K562 (cell line): ENCODE results near the gene MDM1. TPM values are rescaled to one million over a fixed set of nuclear protein-coding genes. Genes with fewer than 3 reads are reported as not detected.

Experiments used
- ATAC-seq: fragments of 200-7000 bp; cut with Tn5 transposase; 3 replicates; pipeline ENCODE4 v1.9.1; 2020; ENCODE audit warnings: moderate library complexity
- BruUV-seq: library from RNA; stranded (reverse); fragments of 400-500 nt; replicated peaks from 2 replicates; lab custom pipeline; 2021; lab: Mats Ljungman, UMichigan
- CTCF ChIA-PET: fragments of 300-600 bp; formaldehyde crosslinking; extraction: SDS; loops from one replicate; lab custom pipeline; 2021; ENCODE audit warnings: low intra/inter-chr PET ratio; lab: Yijun Ruan, JAX
- POLR2A ChIA-PET: fragments of 300-600, 350-650 bp; sonication (Branson Sonifier 250); formaldehyde crosslinking; extraction: SDS; loops from one replicate; lab custom pipeline; 2021; ENCODE audit warnings: antibody characterized with exemption, inconsistent platforms; lab: Yijun Ruan, JAX
- DNase-seq, 4 experiments: peaks; one replicate each; pipeline versions ENCODE4 v3.0.0 to v3.0.0-alpha.2; 2011 to 2018; ENCODE audit warnings: low spot score in 3 of 4, mixed read lengths in 3 of 4; ENCODE audit errors: extremely low read depth in 1 of 4
- FAIRE-seq: peaks from 2 replicates; lab custom pipeline; 2011; peaks lifted over from hg19 to GRCh38; lab: Jason Lieb, UNC
- H2AFZ ChIP-seq: 2 replicates; pipeline ENCODE4 v1.6.0; 2011; ENCODE audit warnings: low read depth, low read length, control low read depth, inconsistent platforms
- H3K27ac ChIP-seq: fragments of 200-600 bp; 3 replicates; pipeline ENCODE4 v1.8.0; 2011; ENCODE audit warnings: low read depth, mild to moderate bottlenecking, control low read depth, inconsistent platforms, low read length, moderate library complexity, mixed read lengths; ENCODE audit errors: extremely low read depth
- H3K27me3 ChIP-seq, 2 experiments: fragments of 300-600 bp in 1 of 2; 2 replicates in 1 of 2; 3 replicates in 1 of 2; pipeline versions ENCODE4 v1.6.0 to v1.8.0; 2011; ENCODE audit warnings: inconsistent platforms in 2 of 2, low read length in 2 of 2, mild to moderate bottlenecking in 1 of 2, mixed read lengths in 1 of 2, moderate library complexity in 1 of 2; ENCODE audit not compliant: control insufficient read depth in 2 of 2, insufficient read depth in 2 of 2
- H3K36me3 ChIP-seq: fragments of 300-600 bp; 3 replicates; pipeline ENCODE4 v1.8.0; 2011; ENCODE audit warnings: mild to moderate bottlenecking, low read length, inconsistent platforms; ENCODE audit not compliant: control insufficient read depth, insufficient read depth
- H3K4me1 ChIP-seq, 2 experiments: fragments of 200-600 bp in 1 of 2; replicated peaks in 1 of 2; 2 replicates in 1 of 2; 3 replicates in 1 of 2; pipeline versions ENCODE4 v1.5.1 to v1.8.0; 2011; ENCODE audit warnings: inconsistent platforms in 2 of 2, low read length in 2 of 2, mild to moderate bottlenecking in 1 of 2, mixed read lengths in 1 of 2, moderate library complexity in 1 of 2; ENCODE audit not compliant: control insufficient read depth in 2 of 2, insufficient read depth in 2 of 2
- H3K4me2 ChIP-seq: 2 replicates; pipeline ENCODE4 v1.6.1; 2011; ENCODE audit warnings: low read length, control low read depth, inconsistent platforms, mixed read lengths; ENCODE audit not compliant: insufficient read depth
- H3K4me3 ChIP-seq: fragments of 200-600 bp; sonication (generic), shearing (Covaris generic); 2 replicates; pipeline ENCODE4 v1.5.1; 2016; ENCODE audit warnings: control low read depth, inconsistent platforms
- H3K79me2 ChIP-seq: fragments of 200-600 bp; 3 replicates; pipeline ENCODE4 v1.8.0; 2011; ENCODE audit warnings: low read length, inconsistent platforms; ENCODE audit not compliant: control insufficient read depth, insufficient read depth
- H3K9ac ChIP-seq, 2 experiments: 2 replicates each; pipeline versions ENCODE4 v1.6.0 to v1.6.1; 2011; ENCODE audit warnings: low read depth in 2 of 2, low read length in 2 of 2, control low read depth in 1 of 2, inconsistent platforms in 1 of 2, mild to moderate bottlenecking in 1 of 2, mixed read lengths in 1 of 2; ENCODE audit not compliant: insufficient read depth in 1 of 2
- H3K9me1 ChIP-seq: one replicate; pipeline ENCODE4 v1.6.0; 2011; ENCODE audit warnings: inconsistent platforms, mild to moderate bottlenecking, low read length, moderate library complexity; ENCODE audit not compliant: control insufficient read depth, insufficient read depth
- H3K9me3 ChIP-seq: replicated peaks from 2 replicates; pipeline ENCODE4 v1.5.1; 2011; ENCODE audit warnings: low read depth, low read length, inconsistent platforms; ENCODE audit not compliant: control insufficient read depth, insufficient read depth
- H4K20me1 ChIP-seq: replicated peaks from 2 replicates; pipeline ENCODE4 v1.6.1; 2011; ENCODE audit warnings: low read length, inconsistent platforms, mixed read lengths; ENCODE audit not compliant: control insufficient read depth, insufficient read depth
- BMI1 ChIP-seq: fragments of 150-350 bp; IDR thresholded peaks from 2 replicates; pipeline ENCODE4 v1.6.1; 2014; ENCODE audit warnings: low read length
- FOXA1 ChIP-seq: fragments of 450-650 bp; IDR thresholded peaks from 2 replicates; pipeline ENCODE4 v1.6.1; 2016; ENCODE audit warnings: mild to moderate bottlenecking, borderline replicate concordance
- HDAC3 ChIP-seq: fragments of 450-650 bp; IDR thresholded peaks from 2 replicates; pipeline ENCODE4 v1.6.1; 2018; ENCODE audit warnings: borderline replicate concordance, mild to moderate bottlenecking, moderate library complexity; ENCODE audit not compliant: partially characterized antibody
- MCM3 ChIP-seq: fragments of 450-650 bp; IDR thresholded peaks from 2 replicates; pipeline ENCODE4 v1.6.1; 2016
- MTA3 ChIP-seq: fragments of 450-650 bp; formaldehyde crosslinking; IDR thresholded peaks from 2 replicates; pipeline ENCODE4 v1.6.1; 2017; ENCODE audit warnings: mild to moderate bottlenecking, borderline replicate concordance
- MYNN ChIP-seq, 2 experiments: sonication (generic); formaldehyde crosslinking in 1 of 2; IDR thresholded peaks; 2 replicates each; pipeline versions ENCODE4 v1.5.0 to v1.6.1; 2016 to 2020; ENCODE audit warnings: antibody characterized with exemption in 1 of 2, missing genetic modification reagents in 1 of 2
- NFRKB ChIP-seq: fragments of 450-650 bp; IDR thresholded peaks from 2 replicates; pipeline ENCODE4 v1.6.1; 2016; ENCODE audit warnings: low read depth
- NR2F6 ChIP-seq: fragments of 450-650 bp; formaldehyde crosslinking; IDR thresholded peaks from 2 replicates; pipeline ENCODE4 v1.4.0; 2020; ENCODE audit warnings: mild to moderate bottlenecking
- NR3C1 ChIP-seq: sonication (generic); formaldehyde crosslinking; IDR thresholded peaks from 2 replicates; pipeline ENCODE4 v1.8.1; 2022; ENCODE audit warnings: missing genetic modification reagents
- SMARCE1 ChIP-seq: fragments of 450-650 bp; IDR thresholded peaks from 2 replicates; pipeline ENCODE4 v1.7.1; 2016; ENCODE audit warnings: mild to moderate bottlenecking
- THAP12 ChIP-seq: fragments of 250-450 bp; sonication (Bioruptor Pico); IDR thresholded peaks from 2 replicates; pipeline ENCODE4 v1.9.0; 2021; ENCODE audit warnings: mild to moderate bottlenecking, inconsistent platforms
- ZFP1 ChIP-seq: fragments of 450-650 bp; formaldehyde crosslinking; IDR thresholded peaks from 2 replicates; pipeline ENCODE4 v1.4.0; 2020; ENCODE audit warnings: mild to moderate bottlenecking, mixed read lengths
- ZNF707 ChIP-seq: fragments of 250-450 bp; sonication (Bioruptor Pico); conservative IDR thresholded peaks from 2 replicates; pipeline ENCODE4 v1.8.0; 2022; ENCODE audit warnings: inconsistent platforms, mild to moderate bottlenecking, moderate library complexity
- WGBS: fragments of 100-300 bp; shearing (Covaris generic); methylation state at CpG from one replicate; pipeline ENCODE4 v1.1.6; 2016; ENCODE audit warnings: low coverage, mixed read lengths; ENCODE audit not compliant: insufficient coverage; ENCODE audit errors: missing lambda C conversion rate; 5-methylcytosine and 5-hydroxymethylcytosine counted together
- in situ Hi-C: fragments of 300-500 bp; cut with MboI; formaldehyde crosslinking; loops from 4 replicates; pipeline ENCODE4 v1.15.0; 2018; ENCODE audit warnings: inconsistent platforms, mixed read lengths
- intact Hi-C: fragments of 100-400 bp; cut with micrococcal nuclease; formaldehyde crosslinking; loops from 2 replicates; pipeline ENCODE4 v1.14.2; 2022
- polyA plus RNA-seq, 8 experiments: library from polyadenylated mRNA; depleted of rRNA in 4 of 8; stranded (reverse) in 5 of 8; unstranded in 3 of 8; fragments of >200 nt; fragmentation: Nextera tagmentation in 2 of 8; fragmentation: Illumina TruSeq in 1 of 8; extraction: Ambion mirVana in 2 of 8; extraction: Trizol in 1 of 8; gene quantifications; 2 replicates each; pipeline versions ENCODE4 v1.2.1 to v1.2.3, GENCODE V29; 2011 to 2014; ENCODE audit warnings: inconsistent platforms in 1 of 8, missing spikeins in 1 of 8
- total RNA-seq, 7 experiments: library from RNA; depleted of rRNA in 6 of 7; stranded (reverse); fragments of >200 nt in 6 of 7; fragmentation: Illumina TruSeq in 2 of 7; extraction: Trizol in 2 of 7; gene quantifications; 2 replicates each; pipeline versions ENCODE4 v1.2.1 to v1.2.3, GENCODE V29; 2011 to 2021; ENCODE audit warnings: low replicate concordance in 1 of 7
- TF ChIP-seq, protein P1 (sequence below): fragments of 450-650 bp; formaldehyde crosslinking; IDR thresholded peaks from 2 replicates; pipeline ENCODE4 v1.4.0; 2020; ENCODE audit warnings: mild to moderate bottlenecking, mixed read lengths
- TF ChIP-seq, protein P2 (sequence below): sonication (generic); formaldehyde crosslinking; IDR thresholded peaks from 2 replicates; pipeline ENCODE4 v1.8.0; 2022; ENCODE audit warnings: missing genetic modification reagents, mild to moderate bottlenecking, moderate library complexity, borderline replicate concordance

MDM1 gene
- total and polyA plus RNA-seq, 9 of the 15 experiments (the other 6 are each of a cell fraction or from before 2014, with no cell fraction given) = 7.5 to 16.8 (median 13.1) TPM

DNA sequence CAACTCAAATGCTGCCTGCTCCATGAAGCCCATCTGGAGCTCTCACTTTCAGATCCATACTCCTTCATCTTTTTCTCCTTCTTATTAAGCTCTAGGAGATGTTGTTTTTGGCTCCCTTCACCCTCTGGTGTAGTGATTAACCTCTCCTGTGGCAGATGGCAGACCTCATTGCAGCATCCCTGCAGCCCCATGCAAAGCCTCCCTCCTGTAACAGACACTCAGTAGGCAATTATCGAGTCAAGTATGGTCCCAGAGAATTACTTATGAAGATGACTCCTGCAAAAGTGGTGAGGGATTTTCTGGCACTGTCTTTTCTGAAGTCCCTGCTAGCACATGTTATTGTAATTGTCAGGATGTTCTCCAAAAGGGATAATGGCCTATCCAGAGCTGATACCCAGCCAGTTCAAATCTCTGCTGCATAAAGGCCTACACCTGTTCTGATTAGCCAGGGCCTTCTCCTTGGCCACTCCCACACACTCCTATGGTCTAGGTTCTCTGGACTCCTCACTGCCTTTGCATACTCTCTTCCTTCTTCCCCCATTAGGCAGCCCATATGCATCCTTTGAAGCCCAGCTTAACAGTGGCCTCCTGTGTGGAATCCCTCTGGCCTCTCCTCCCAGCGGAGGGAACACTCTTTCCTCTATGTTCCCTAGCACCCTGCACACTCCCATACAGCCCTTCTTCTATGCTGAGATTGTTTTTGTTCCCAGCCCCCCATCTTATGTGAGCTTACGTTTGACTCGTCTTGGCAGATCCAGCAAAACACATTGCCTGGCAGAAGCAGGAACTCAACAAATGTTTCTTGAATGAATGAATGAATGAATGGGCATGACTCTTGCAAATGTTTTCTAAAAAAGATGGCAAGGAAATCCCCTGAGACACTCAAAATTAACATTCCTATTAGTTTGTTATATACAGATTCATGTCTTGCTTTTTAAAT is 43.9 kb upstream of the MDM1 start:
- intact Hi-C loops = no loop called here
- Histone ChIP-seq H3K27ac (no peak overlapping the region), H2AFZ (no peak overlapping the region), H3K4me2 (no peak overlapping the region), H3K9me1 (no peaks in the 10 kb centered on the region), H3K9ac (no peak overlapping the region), H3K9me3 (no peaks in the 10 kb centered on the region), H3K4me3 (no peak overlapping the region)
- POLR2A ChIA-PET = no interaction called here
- no TSS peak for BruUV-seq
- CTCF ChIA-PET = no interaction called here
- TF ChIP-seq NFRKB = no peak
- no peak for TF ChIP-seq NR2F6 (CRISPR knock-in tag)
- TF ChIP-seq, protein P1, sequence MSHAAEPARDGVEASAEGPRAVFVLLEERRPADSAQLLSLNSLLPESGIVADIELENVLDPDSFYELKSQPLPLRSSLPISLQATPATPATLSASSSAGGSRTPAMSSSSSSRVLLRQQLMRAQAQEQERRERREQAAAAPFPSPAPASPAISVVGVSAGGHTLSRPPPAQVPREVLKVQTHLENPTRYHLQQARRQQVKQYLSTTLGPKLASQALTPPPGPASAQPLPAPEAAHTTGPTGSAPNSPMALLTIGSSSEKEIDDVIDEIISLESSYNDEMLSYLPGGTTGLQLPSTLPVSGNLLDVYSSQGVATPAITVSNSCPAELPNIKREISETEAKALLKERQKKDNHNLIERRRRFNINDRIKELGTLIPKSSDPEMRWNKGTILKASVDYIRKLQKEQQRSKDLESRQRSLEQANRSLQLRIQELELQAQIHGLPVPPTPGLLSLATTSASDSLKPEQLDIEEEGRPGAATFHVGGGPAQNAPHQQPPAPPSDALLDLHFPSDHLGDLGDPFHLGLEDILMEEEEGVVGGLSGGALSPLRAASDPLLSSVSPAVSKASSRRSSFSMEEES (CRISPR knock-in tag) = no peak
- TF ChIP-seq FOXA1 = no peak
- no peak for TF ChIP-seq THAP12 (CRISPR knock-in tag)
- TF ChIP-seq NR3C1 (CRISPR knock-in tag) = no peak
- TF ChIP-seq ZNF707 = no peak
- TF ChIP-seq MYNN (IDR thresholded peaks at IDR 0.05) = no peak
- no peak for TF ChIP-seq MYNN (CRISPR knock-in tag; IDR thresholded peaks at IDR 0.05)
- no peak for TF ChIP-seq MCM3
- TF ChIP-seq BMI1 = no peak
- no peak for TF ChIP-seq SMARCE1
- TF ChIP-seq MTA3 = no peak
- no peak for TF ChIP-seq ZFP1 (CRISPR knock-in tag)
- TF ChIP-seq HDAC3 = no peak
- TF ChIP-seq, protein P2, sequence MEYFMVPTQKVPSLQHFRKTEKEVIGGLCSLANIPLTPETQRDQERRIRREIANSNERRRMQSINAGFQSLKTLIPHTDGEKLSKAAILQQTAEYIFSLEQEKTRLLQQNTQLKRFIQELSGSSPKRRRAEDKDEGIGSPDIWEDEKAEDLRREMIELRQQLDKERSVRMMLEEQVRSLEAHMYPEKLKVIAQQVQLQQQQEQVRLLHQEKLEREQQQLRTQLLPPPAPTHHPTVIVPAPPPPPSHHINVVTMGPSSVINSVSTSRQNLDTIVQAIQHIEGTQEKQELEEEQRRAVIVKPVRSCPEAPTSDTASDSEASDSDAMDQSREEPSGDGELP (CRISPR knock-in tag) = no peak
- TF ChIP-seq, all 486 proteins: peak for 0
- Histone ChIP-seq H3K36me3 (no peaks in the 10 kb centered on the region), H3K27me3 (no peaks in the 10 kb centered on the region), H3K4me1 (peaks cover 2 to 45% of the 10 kb centered on the region in 2 experiments; a peak in 4 of 5 replicates), H3K79me2 (no peaks in the 10 kb centered on the region), H4K20me1 (no peaks in the 10 kb centered on the region)
- in situ Hi-C loops = no loop called here
- FAIRE-seq (no peak), DNase-seq (no peak), ATAC-seq (no peak)
- WGBS = 55% methylated on average over 4 of the region's 4 CpGs
